ENCODE results near the gene QSOX2.

The QSOX2 gene

GRCh38 chr9:136264441-136265405, 19.1 kb upstream of the QSOX2 start:
- DNase-seq = no peak

GRCh38 chr9:136264031-136264430, 18.4 kb upstream of the QSOX2 start:
- no peak for DNase-seq

DNA sequence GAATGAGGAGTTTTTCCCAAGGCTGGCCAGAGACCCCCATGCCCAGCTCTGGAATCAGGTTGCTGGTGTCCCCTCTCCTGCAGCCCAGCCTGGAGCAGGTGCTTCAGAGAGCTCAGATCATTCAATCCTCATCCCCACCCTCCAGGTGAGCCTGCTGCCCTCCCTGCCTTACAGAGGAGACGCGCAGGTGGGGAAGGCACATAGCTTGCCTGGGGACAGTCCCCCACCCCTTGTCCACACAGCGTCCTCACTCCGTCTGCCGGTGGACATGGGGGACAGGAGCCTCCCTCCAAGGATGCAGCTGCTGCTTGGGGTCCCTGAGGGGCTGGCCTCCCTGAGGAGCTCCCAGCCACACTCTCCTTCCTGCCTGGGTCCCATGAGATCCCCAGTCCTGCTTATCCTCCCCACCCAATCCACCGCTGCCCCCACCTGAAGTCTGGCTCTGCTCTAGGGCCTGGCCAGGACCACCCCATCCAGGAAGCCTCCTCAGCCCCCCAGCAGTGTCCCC, 17.1 kb upstream of the QSOX2 start:
- DNase-seq = no peak

DNA sequence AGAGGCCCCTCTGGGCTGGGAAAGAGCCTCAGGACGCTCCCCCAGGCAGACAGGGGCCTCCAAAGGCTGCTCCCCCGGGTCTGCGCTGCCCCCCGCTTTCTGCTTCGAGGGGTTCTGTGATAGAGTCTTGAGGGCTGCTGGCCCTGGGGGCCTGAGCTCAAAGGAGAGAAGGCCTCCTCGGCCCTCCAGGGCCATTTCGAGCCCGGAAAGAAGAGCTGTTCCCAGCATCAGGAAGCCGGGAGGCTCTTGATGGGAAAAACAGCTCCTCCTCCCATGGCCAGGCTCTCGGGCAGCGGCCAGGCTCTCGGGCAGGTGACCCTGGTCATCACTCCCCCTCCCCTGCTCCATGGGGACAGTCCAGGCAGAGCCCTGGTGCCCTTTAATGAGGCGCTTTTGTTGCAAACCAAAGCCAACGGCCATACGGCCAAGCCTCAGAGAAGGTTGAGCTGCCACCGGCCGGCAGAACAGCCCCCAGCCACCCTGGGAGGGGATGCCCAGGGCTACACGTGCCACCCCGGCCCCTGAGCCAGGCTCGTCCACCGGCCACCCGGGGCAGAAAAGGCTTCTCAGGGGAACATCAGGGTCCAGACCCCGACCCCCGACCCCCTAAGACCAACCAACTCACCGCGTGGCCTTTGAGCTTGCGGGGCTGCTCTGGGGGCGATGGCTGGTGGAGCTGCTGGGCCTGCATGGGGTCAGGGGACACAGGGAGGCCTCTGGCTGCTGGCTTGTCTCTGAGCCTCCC, 16.2 kb upstream of the QSOX2 start:
- no peak for DNase-seq

- no peak for DNase-seq
These were observed 15.4 kb upstream of the QSOX2 start for GRCh38 chr9:136260936-136261472.

GRCh38 chr9:136260521-136260920, 14.9 kb upstream of the QSOX2 start:
- no peak for DNase-seq

DNA sequence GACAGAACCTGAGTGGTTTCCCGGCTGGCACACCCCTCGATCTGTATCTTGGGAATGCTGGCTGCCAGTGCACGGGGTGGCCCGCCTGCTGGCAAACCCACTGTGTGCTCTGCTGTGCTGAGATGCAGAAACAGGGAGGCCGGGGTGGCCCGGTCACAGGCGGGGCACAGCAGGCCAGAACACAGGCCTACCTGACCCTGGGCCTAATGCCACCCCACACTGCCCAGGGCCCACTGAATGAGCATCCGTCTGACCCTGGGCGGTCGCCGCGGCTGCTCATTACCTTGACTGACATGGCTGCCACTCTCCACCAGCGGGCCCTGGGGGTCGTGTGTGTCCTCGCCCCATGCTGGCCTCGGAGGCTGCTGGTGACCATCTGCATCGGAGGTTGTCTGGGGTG, 14.2 kb upstream of the QSOX2 start:
- DNase-seq = no peak

- no peak for DNase-seq
These were observed 13.9 kb upstream of the QSOX2 start for GRCh38 chr9:136259517-136259813.

DNA sequence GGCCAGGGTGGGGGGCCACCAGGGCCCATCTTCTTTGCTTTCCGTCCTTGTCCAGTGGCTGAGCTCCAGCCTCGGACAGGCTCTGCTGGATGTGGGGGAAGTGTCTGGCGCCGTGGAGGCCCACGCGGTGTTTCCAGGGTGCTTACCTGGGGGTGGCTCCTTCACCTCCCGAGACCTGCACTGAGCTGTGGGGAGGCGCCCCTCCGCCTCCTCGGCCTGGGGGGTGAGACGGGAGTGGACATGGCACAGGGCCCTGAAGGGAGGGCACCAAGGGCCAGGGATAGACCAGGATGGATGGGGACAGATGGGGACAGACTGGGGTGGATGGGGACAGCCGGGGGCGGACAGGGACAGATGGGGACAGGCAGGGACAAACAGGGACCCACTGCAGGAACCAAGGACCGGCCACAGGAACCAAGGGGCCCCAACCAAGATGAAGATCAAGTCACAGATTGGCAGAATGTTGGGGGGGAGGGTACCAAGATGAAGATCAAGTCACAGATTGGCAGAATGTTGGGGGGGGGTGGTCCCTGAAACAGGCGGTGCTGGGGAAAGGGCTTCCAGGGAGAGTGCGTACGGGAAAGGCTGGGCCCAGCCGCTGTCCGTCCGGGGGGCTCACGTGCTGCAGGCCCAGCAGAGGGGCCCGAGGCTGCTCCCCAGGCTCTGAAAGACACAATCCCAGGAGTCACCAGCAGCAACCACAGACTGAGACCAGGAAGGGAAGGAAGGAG, 13.3 kb upstream of the QSOX2 start:
- DNase-seq = no peak

- no peak for DNase-seq
These were observed 12.7 kb upstream of the QSOX2 start for GRCh38 chr9:136258299-136258625.

- DNase-seq = no peak
These were observed 12.0 kb upstream of the QSOX2 start for GRCh38 chr9:136257381-136258298.

DNA sequence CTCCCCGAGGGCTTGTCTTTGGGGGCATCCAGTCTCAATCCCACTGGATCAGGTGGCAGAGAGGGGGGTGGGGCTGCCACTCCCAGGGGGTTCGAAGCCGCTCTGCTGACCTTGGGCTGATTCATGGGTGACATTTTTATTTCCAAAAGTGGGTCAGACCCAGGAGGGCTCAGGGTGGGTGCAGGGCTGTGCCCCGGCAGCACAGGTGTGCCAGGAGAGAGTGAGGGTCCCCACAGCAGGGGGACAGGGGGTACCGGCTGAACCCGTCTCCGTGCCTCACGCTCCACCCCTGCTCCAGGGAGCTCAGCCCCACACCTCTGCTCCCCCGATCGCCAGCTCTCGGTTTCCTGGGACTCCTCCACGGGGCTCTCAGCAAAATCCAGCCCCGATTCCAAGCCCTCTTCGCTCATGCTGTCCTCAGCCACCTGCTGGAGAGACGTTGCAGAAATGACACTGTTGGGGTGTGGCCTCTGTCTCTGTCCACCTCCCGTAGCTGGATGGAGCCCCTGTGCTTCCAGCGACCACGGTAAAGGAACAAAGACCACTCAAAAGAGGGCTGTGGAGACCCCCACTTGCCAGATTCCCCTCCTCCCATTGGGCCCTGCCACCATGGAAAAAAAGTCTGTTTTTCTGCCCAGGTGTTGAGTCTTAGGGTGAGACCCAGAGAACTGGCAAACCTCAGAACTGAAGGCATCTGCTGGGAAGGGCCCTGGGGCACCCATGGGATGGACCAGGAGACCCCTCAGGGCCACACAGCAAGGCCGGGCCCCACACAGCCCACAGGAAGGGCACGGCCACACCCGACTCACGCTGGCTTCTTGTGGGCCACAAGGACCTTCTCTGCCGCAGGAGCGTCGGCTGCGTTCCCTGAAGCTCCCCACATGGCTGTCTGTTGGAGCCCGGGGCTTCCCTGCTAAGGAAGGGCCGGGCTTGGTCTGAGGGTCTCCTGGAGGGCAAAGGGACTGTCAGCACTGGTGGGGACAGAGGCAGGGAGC, 10.6 kb upstream of the QSOX2 start:
- DNase-seq = no peak

GRCh38 chr9:136255166-136255538, 9.5 kb upstream of the QSOX2 start:
- peak; percentile 31 for DNase-seq

- DNase-seq = no peak
These were observed 9.0 kb upstream of the QSOX2 start for GRCh38 chr9:136254381-136255165.

- no peak for DNase-seq
These were observed 7.9 kb upstream of the QSOX2 start for GRCh38 chr9:136253246-136254130.

DNA sequence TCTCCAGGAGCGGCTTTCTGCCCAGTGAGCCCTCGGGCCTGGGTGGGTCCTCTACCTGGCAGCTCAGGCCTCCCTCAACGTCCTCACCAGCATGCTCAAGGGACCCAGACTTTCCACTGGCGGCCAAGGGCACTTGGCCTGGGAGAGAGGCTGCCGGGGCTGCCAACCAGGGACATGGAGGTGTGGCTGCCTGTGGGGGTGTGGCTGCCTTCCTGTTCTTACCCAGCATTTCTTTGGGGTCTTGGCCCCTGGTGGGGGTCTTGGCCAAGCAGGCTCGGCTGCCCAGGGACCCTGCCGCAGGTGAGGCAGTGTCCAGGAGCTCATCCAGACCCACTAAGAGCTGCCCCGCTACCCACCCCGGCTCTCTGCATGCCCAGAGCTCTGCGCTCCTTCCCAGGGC, 7.2 kb upstream of the QSOX2 start:
- DNase-seq = no peak

- no peak for DNase-seq
These were observed 6.7 kb upstream of the QSOX2 start for GRCh38 chr9:136252281-136252680.

DNA sequence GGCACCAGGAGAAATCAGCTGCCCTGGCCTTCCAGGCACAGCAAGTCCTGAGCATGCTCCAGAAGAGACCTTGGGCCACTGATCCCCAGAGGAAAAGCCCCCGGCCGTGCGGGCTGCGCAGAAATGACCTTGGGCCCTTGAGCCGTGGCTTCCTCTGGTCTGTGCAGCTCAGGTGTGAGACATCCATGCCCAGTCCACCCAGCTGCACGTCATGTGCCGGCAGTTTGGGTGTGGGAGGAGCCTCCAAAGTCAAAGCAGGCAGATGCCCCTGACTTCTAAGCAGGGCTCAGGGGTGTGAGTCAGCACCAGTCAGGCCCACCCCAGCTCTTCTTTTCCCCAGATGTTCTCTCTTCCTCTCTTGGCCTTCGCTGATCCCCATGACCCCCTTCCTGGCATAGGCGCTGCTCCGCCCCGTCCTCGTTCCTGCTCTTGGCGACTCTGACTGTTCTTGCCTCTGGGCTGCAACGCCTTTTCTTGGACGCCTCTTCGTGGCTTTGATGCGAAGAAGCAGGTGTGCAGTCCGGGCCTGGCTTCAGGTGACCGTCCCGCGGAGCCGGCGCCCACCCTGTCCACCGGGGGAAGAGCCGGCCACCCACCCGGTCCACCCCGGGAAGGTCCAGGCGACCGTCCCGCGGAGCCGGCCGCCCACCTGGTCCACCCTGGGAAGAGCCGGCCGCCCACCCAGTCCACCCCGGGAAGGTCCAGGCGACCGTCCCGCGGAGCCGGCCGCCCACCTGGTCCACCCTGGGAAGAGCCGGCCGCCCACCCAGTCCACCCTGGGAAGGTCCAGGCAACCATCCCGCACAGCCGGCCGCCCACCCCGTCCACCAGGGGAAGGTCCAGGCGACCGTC, 5.9 kb upstream of the QSOX2 start:
- no peak for DNase-seq
